HEK293T (cell line): ENCODE measurements around the gene DLD.

Source experiments
- CTCF ChIA-PET: fragments of 350-600 bp; formaldehyde crosslinking; extraction: SDS; loops from one replicate; lab custom pipeline; 2021; ENCODE audit warnings: antibody characterized with exemption, inconsistent platforms; lab: Yijun Ruan, JAX
- POLR2A ChIA-PET: fragments of 350-600 bp; formaldehyde crosslinking; extraction: SDS; loops from one replicate; lab custom pipeline; 2020; ENCODE audit warnings: antibody characterized with exemption, inconsistent platforms; lab: Yijun Ruan, JAX
- DNase-seq: peaks from one replicate; pipeline ENCODE4 v3.0.0; 2012; ENCODE audit warnings: mixed read lengths; ENCODE audit errors: extremely low spot score
- ARNT ChIP-seq: fragments of 450-650 bp; IDR thresholded peaks from 2 replicates; pipeline ENCODE4 v1.6.1; 2017; ENCODE audit warnings: mild to moderate bottlenecking
- BHLHE40 ChIP-seq: fragments of 450-650 bp; IDR thresholded peaks from 2 replicates; pipeline ENCODE4 v1.6.1; 2016; ENCODE audit warnings: mild to moderate bottlenecking, moderate library complexity, borderline replicate concordance
- CTBP1 ChIP-seq: fragments of 450-650 bp; IDR thresholded peaks from 2 replicates; pipeline ENCODE4 v1.6.1; 2016; ENCODE audit warnings: borderline replicate concordance
- ELF4 ChIP-seq: fragments of 450-650 bp; IDR thresholded peaks from 2 replicates; pipeline ENCODE4 v1.6.1; 2017; ENCODE audit warnings: antibody characterized with exemption
- FOXA1 ChIP-seq: fragments of 450-650 bp; IDR thresholded peaks from 2 replicates; pipeline ENCODE4 v1.6.1; 2016; ENCODE audit warnings: mild to moderate bottlenecking
- FOXK2 ChIP-seq: fragments of 450-650 bp; IDR thresholded peaks from 2 replicates; pipeline ENCODE4 v1.6.1; 2016; ENCODE audit warnings: mild to moderate bottlenecking
- FOXM1 ChIP-seq: fragments of 450-650 bp; IDR thresholded peaks from 2 replicates; pipeline ENCODE4 v1.6.1; 2017; ENCODE audit warnings: mild to moderate bottlenecking, borderline replicate concordance
- HDGF ChIP-seq: fragments of 450-650 bp; IDR thresholded peaks from 2 replicates; pipeline ENCODE4 v1.6.1; 2017; ENCODE audit warnings: antibody characterized with exemption, borderline replicate concordance
- L3MBTL2 ChIP-seq: fragments of 450-650 bp; conservative IDR thresholded peaks from 2 replicates; pipeline ENCODE4 v1.6.1; 2016; ENCODE audit warnings: mild to moderate bottlenecking
- LEF1 ChIP-seq: fragments of 450-650 bp; IDR thresholded peaks from 2 replicates; pipeline ENCODE4 v1.6.1; 2017; ENCODE audit warnings: mild to moderate bottlenecking, borderline replicate concordance
- NFRKB ChIP-seq: fragments of 450-650 bp; IDR thresholded peaks from 2 replicates; pipeline ENCODE4 v1.6.1; 2016; ENCODE audit warnings: mild to moderate bottlenecking, moderate library complexity
- PKNOX1 ChIP-seq: fragments of 450-650 bp; IDR thresholded peaks from 2 replicates; pipeline ENCODE4 v1.6.1; 2016
- SP1 ChIP-seq: fragments of 450-650 bp; IDR thresholded peaks from 2 replicates; pipeline ENCODE4 v1.6.1; 2017
- SUZ12 ChIP-seq: fragments of 450-650 bp; IDR thresholded peaks from 2 replicates; pipeline ENCODE4 v1.6.1; 2016; ENCODE audit warnings: mild to moderate bottlenecking
- TARDBP ChIP-seq: fragments of 450-650 bp; IDR thresholded peaks from 2 replicates; pipeline ENCODE4 v1.6.1; 2016
- ZNF384 ChIP-seq: fragments of 450-650 bp; IDR thresholded peaks from 2 replicates; pipeline ENCODE4 v1.6.1; 2016

Gene DLD

GRCh38 chr7:107874111-107874510, 16.9 kb upstream of the DLD start:
- DNase-seq: no peak
- POLR2A ChIA-PET: interaction anchor here (1.0 kb wide), 1 partner anchor 17 kb away, joined by 3 read pairs; the partner anchor contains the start of gene DLD
- TF ChIP-seq SP1 (no peak), HDGF (no peak), L3MBTL2 (no peak), TARDBP (no peak), BHLHE40 (no peak), SUZ12 (no peak), FOXK2 (no peak), FOXM1 (no peak), LEF1 (no peak), ARNT (no peak), CTBP1 (no peak), ZNF384 (no peak), FOXA1 (no peak), NFRKB (no peak), PKNOX1 (no peak), ELF4 (no peak)
- CTCF ChIA-PET: interaction anchor here (1.0 to 1.3 kb wide), 3 partner anchors 19 to 411 kb away, joined by 3 to 16 read pairs (median 6); partner anchors contain the start of gene CBLL1

- ChIA-PET CTCF (interaction anchor here (0.6 to 1.3 kb wide), 13 partner anchors 9 to 736 kb away, joined by 3 to 16 read pairs (median 3); partner anchors contain the start of gene CBLL1), POLR2A (interaction anchor here (0.6 to 1.0 kb wide), 3 partner anchors 16 to 131 kb away, joined by 3 to 5 read pairs (median 3); partner anchors contain the start of gene DLD)
- DNase-seq: peak; percentile 64
- TF ChIP-seq L3MBTL2 (no peak), ARNT (no peak), FOXM1 (no peak), ELF4 (no peak), TARDBP (no peak), CTBP1 (no peak), FOXK2 (no peak), SP1 (no peak), HDGF (no peak), ZNF384 (no peak), LEF1 (no peak), PKNOX1 (no peak), FOXA1 (no peak), NFRKB (no peak)
Measured at GRCh38 chr7:107874605-107875446, 16.2 kb upstream of the DLD start.

- POLR2A ChIA-PET: interaction anchor here (0.7 kb wide), 1 partner anchor 134 kb away, joined by 3 read pairs; no protein-coding TSS in a partner anchor
- CTCF ChIA-PET: interaction anchor here (0.6 to 0.8 kb wide), 3 partner anchors 18 to 802 kb away, joined by 3 read pairs; no protein-coding TSS in a partner anchor
- no peak for DNase-seq
- no peak for TF ChIP-seq FOXK2
- TF ChIP-seq LEF1: no peak
- no peak for TF ChIP-seq SUZ12
- TF ChIP-seq FOXM1: no peak
- no peak for TF ChIP-seq SP1
- TF ChIP-seq ZNF384: no peak
- TF ChIP-seq CTBP1: no peak
- no peak for TF ChIP-seq HDGF
- TF ChIP-seq L3MBTL2: no peak
- no peak for TF ChIP-seq ELF4
- no peak for TF ChIP-seq BHLHE40
- TF ChIP-seq ARNT: no peak
- TF ChIP-seq NFRKB: no peak
- no peak for TF ChIP-seq PKNOX1
- TF ChIP-seq TARDBP: no peak
- no peak for TF ChIP-seq FOXA1
Measured at GRCh38 chr7:107876916-107877315, 14.1 kb upstream of the DLD start.

GRCh38 chr7:107877731-107878382, 13.1 kb upstream of the DLD start:
- POLR2A ChIA-PET: no interaction called here
- TF ChIP-seq FOXM1 (no peak), TARDBP (no peak), BHLHE40 (no peak), PKNOX1 (no peak), L3MBTL2 (no peak), HDGF (no peak)
- DNase-seq: no peak
- CTCF ChIA-PET: interaction anchor here (0.8 kb wide), 1 partner anchor 135 kb away, joined by 3 read pairs; no protein-coding TSS in a partner anchor

GRCh38 chr7:107878636-107879035, 12.3 kb upstream of the DLD start:
- CTCF ChIA-PET: interaction anchor here (0.6 to 2.2 kb wide), 5 partner anchors 11 to 135 kb away, joined by 3 to 10 read pairs (median 4); partner anchors contain the start of gene DLD

More at GRCh38 chr7:107878636-107879035, 12.3 kb upstream of the DLD start:
- POLR2A ChIA-PET: interaction anchor here (1.7 kb wide), 1 partner anchor 135 kb away, joined by 5 read pairs; the partner anchor contains the start of gene CBLL1
- DNase-seq: no peak
- TF ChIP-seq BHLHE40 (no peak), SP1 (no peak), ZNF384 (no peak), TARDBP (no peak), CTBP1 (no peak), PKNOX1 (no peak), HDGF (no peak), FOXK2 (no peak), FOXA1 (no peak), NFRKB (no peak), SUZ12 (no peak), LEF1 (no peak), FOXM1 (no peak), ARNT (no peak), ELF4 (no peak), L3MBTL2 (no peak)
